ENCODE data around the gene SLC9A9. TPM values are rescaled to one million over a fixed set of nuclear protein-coding genes. Genes with fewer than 3 reads are reported as not detected.
"Not testable (repeated sequence)": the region's sequence is repeated elsewhere in the genome, so short reads cannot be mapped to it uniquely, and the experiment has no call there.

SLC9A9 gene
- total and polyA plus RNA-seq, 7 experiments from 2014 or later: 9.3 to 23.1 (median 16.6) TPM

- intact Hi-C loops (cut with micrococcal nuclease): loop anchor here (1.0 to 5.0 kb wide), 4 partner anchors 65 to 111 kb away; partner anchors contain the start of gene DIPK2A (in 1 of the 2)
These were observed 37.6 kb upstream of the SLC9A9 start for GRCh38 chr3:143885780-143886427.

DNA sequence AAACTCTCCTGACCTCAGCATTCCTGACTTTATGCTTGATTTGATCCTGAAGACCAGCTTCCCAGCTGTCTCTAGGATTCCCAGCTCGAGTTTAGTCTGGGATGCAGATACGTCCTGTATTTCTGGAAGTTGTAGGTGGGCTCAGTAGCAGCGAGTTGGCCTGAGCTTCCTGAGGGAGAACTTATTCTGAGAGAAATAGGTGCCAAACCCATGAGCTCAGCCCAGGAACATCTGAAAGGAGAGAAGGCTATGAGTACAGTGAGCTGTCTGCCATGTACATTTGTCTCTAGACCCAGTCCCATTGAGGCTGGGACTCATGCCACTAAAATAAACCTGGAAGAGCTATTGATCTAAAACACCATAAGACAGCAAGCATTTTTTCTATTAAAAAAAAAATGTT, 36.6 kb upstream of the SLC9A9 start:
- intact Hi-C loops (cut with micrococcal nuclease): loop anchor here (1.0 to 5.0 kb wide), 3 partner anchors 66 to 110 kb away; partner anchors contain the start of gene DIPK2A (in 1 of the 2)
- no peaks in the 10 kb centered on the region for H3K4me1 ChIP-seq (ENCODE audit: control insufficient read depth in 2 of 2, insufficient read depth in 2 of 2, low read length in 2 of 2)
- no peak overlapping the region for H3K27ac Mint-ChIP-seq
- no peak overlapping the region for H3K27ac ChIP-seq (ENCODE audit: low read depth, low read length)
- H3K4me1 Mint-ChIP-seq: no peaks in the 10 kb centered on the region
- no peak overlapping the region for H3K4me3 Mint-ChIP-seq
- no peak for DNase-seq
- no peaks in the 10 kb centered on the region for H3K36me3 ChIP-seq (ENCODE audit: control insufficient read depth in 2 of 3, insufficient read depth in 3 of 3, low read length in 3 of 3)
- no peaks in the 10 kb centered on the region for H3K9me3 Mint-ChIP-seq
- ATAC-seq: no peak
- no peaks in the 10 kb centered on the region for H3K9me3 ChIP-seq (ENCODE audit: control insufficient read depth in 2 of 3, low read length in 3 of 3)
- ChIA-PET CTCF (interaction anchor here (0.6 to 2.7 kb wide), 8 partner anchors 9 to 1627 kb away, joined by 3 to 13 read pairs (median 4); no protein-coding TSS in a partner anchor), POLR2A (no interaction called here)
- peaks cover 0 to 20% (median 0%) of the 10 kb centered on the region in 5 donors for H3K27me3 Mint-ChIP-seq
- H3K27me3 ChIP-seq (ENCODE audit: control insufficient read depth in 2 of 2, insufficient read depth in 2 of 2, low read length in 2 of 2): no peaks in the 10 kb centered on the region
- no peaks in the 10 kb centered on the region for H3K36me3 Mint-ChIP-seq
- H3K4me3 ChIP-seq (ENCODE audit: low read length): no peak overlapping the region

More at GRCh38 chr3:143885780-143886427, 37.6 kb upstream of the SLC9A9 start:
- Mint-ChIP-seq H3K4me1 (no peaks in the 10 kb centered on the region), H3K27ac (no peak overlapping the region), H3K27me3 (peaks cover 0 to 20% (median 0%) of the 10 kb centered on the region in 5 donors), H3K36me3 (no peaks in the 10 kb centered on the region), H3K9me3 (no peaks in the 10 kb centered on the region), H3K4me3 (no peak overlapping the region)
- ChIA-PET POLR2A (no interaction called here), CTCF (interaction anchor here (1.2 to 2.7 kb wide), 4 partner anchors 8 to 67 kb away, joined by 3 to 13 read pairs (median 4); no protein-coding TSS in a partner anchor)
- DNase-seq (peak in 5 of 9 donors; percentile 12 to 30 (median 29)), ATAC-seq (peak; percentile 85)
- H3K4me1 ChIP-seq (ENCODE audit: control insufficient read depth in 2 of 2, insufficient read depth in 2 of 2, low read length in 2 of 2): no peaks in the 10 kb centered on the region
- H3K9me3 ChIP-seq (ENCODE audit: control insufficient read depth in 2 of 3, low read length in 3 of 3): no peaks in the 10 kb centered on the region
- no peaks in the 10 kb centered on the region for H3K36me3 ChIP-seq (ENCODE audit: control insufficient read depth in 2 of 3, insufficient read depth in 3 of 3, low read length in 3 of 3)
- H3K27me3 ChIP-seq (ENCODE audit: control insufficient read depth in 2 of 2, insufficient read depth in 2 of 2, low read length in 2 of 2): no peaks in the 10 kb centered on the region
- H3K4me3 ChIP-seq (ENCODE audit: low read length): no peak overlapping the region
- H3K27ac ChIP-seq (ENCODE audit: low read depth, low read length): no peak overlapping the region

DNA sequence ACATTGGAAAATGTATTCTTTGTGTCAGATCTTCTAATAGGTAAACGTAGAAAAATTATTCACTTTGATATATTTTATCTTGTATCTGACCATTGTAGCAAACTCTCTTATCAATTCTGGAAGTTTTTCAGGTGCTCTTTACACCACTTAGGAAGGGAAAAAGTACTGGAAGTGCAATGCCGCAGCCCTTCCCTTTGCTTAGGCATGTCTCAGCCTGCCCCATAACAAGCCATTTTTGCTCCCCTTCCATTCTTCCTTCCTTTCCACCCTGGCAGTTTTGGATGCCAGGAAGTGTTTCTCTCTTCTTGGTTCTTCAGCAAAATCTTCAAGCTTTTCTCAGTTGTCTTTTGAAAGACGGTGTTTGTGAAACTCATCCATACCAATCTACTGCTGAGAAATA, 34.9 kb upstream of the SLC9A9 start:
- ATAC-seq (no peak), DNase-seq (no peak)
- Mint-ChIP-seq H3K27me3 (peaks cover 0 to 17% (median 0%) of the 10 kb centered on the region in 5 donors), H3K27ac (no peak overlapping the region), H3K4me3 (no peak overlapping the region), H3K36me3 (no peaks in the 10 kb centered on the region), H3K9me3 (no peaks in the 10 kb centered on the region), H3K4me1 (no peaks in the 10 kb centered on the region)
- Histone ChIP-seq H3K27me3 (ENCODE audit: control insufficient read depth in 2 of 2, insufficient read depth in 2 of 2, low read length in 2 of 2) (no peaks in the 10 kb centered on the region), H3K27ac (ENCODE audit: low read depth, low read length) (no peak overlapping the region), H3K9me3 (ENCODE audit: control insufficient read depth in 2 of 3, low read length in 3 of 3) (no peaks in the 10 kb centered on the region), H3K4me3 (ENCODE audit: low read length) (no peak overlapping the region), H3K36me3 (ENCODE audit: control insufficient read depth in 2 of 3, insufficient read depth in 3 of 3, low read length in 3 of 3) (no peaks in the 10 kb centered on the region), H3K4me1 (ENCODE audit: control insufficient read depth in 2 of 2, insufficient read depth in 2 of 2, low read length in 2 of 2) (no peaks in the 10 kb centered on the region)
- intact Hi-C loops (cut with micrococcal nuclease): no loop called here
- ChIA-PET POLR2A (interaction anchor here (0.6 kb wide), 1 partner anchor 12 kb away, joined by 3 read pairs; no protein-coding TSS in a partner anchor), CTCF (interaction anchor here (2.7 kb wide), 1 partner anchor 11 kb away, joined by 13 read pairs; no protein-coding TSS in a partner anchor)

GRCh38 chr3:143881095-143881494, 32.8 kb upstream of the SLC9A9 start:
- H3K27me3 ChIP-seq (ENCODE audit: control insufficient read depth in 2 of 2, insufficient read depth in 2 of 2, low read length in 2 of 2): no peaks in the 10 kb centered on the region
- no peaks in the 10 kb centered on the region for H3K36me3 ChIP-seq (ENCODE audit: control insufficient read depth in 2 of 3, insufficient read depth in 3 of 3, low read length in 3 of 3)
- no peaks in the 10 kb centered on the region for H3K9me3 ChIP-seq (ENCODE audit: control insufficient read depth in 2 of 3, low read length in 3 of 3)
- CTCF ChIA-PET: no interaction called here
- no peaks in the 10 kb centered on the region for H3K4me1 ChIP-seq (ENCODE audit: control insufficient read depth in 2 of 2, insufficient read depth in 2 of 2, low read length in 2 of 2)
- ATAC-seq: peak; percentile 57
- H3K36me3 Mint-ChIP-seq: no peaks in the 10 kb centered on the region
- POLR2A ChIA-PET: no interaction called here
- H3K4me3 Mint-ChIP-seq: no peak overlapping the region
- H3K4me1 Mint-ChIP-seq: peaks cover 0 to 2% (median 0%) of the 10 kb centered on the region in 7 donors
- intact Hi-C loops (cut with micrococcal nuclease): no loop called here
- H3K27ac ChIP-seq (ENCODE audit: low read depth, low read length): no peak overlapping the region
- H3K27me3 Mint-ChIP-seq: peaks cover 0 to 18% (median 3%) of the 10 kb centered on the region in 5 donors
- no peak overlapping the region for H3K4me3 ChIP-seq (ENCODE audit: low read length)
- H3K9me3 Mint-ChIP-seq: no peaks in the 10 kb centered on the region
- no peak for DNase-seq
- peak overlapping the region in 1 of 9 donors; percentile 15 for H3K27ac Mint-ChIP-seq

- Mint-ChIP-seq H3K4me1 (peaks cover 0 to 11% (median 2%) of the 10 kb centered on the region in 7 donors), H3K4me3 (no peak overlapping the region), H3K36me3 (no peaks in the 10 kb centered on the region), H3K27ac (no peak overlapping the region), H3K9me3 (no peaks in the 10 kb centered on the region), H3K27me3 (peaks cover 0 to 7% (median 3%) of the 10 kb centered on the region in 5 donors)
- no peak for ATAC-seq
- CTCF ChIA-PET: interaction anchor here (0.7 kb wide), 1 partner anchor 15 kb away, joined by 3 read pairs; no protein-coding TSS in a partner anchor
- Histone ChIP-seq H3K9me3 (ENCODE audit: control insufficient read depth in 2 of 3, low read length in 3 of 3) (no peaks in the 10 kb centered on the region), H3K4me3 (ENCODE audit: low read length) (no peak overlapping the region), H3K27ac (ENCODE audit: low read depth, low read length) (no peak overlapping the region), H3K4me1 (ENCODE audit: control insufficient read depth in 2 of 2, insufficient read depth in 2 of 2, low read length in 2 of 2) (no peaks in the 10 kb centered on the region), H3K27me3 (ENCODE audit: control insufficient read depth in 2 of 2, insufficient read depth in 2 of 2, low read length in 2 of 2) (no peaks in the 10 kb centered on the region), H3K36me3 (ENCODE audit: control insufficient read depth in 2 of 3, insufficient read depth in 3 of 3, low read length in 3 of 3) (no peaks in the 10 kb centered on the region)
- no peak for DNase-seq
- intact Hi-C loops (cut with micrococcal nuclease): no loop called here
- POLR2A ChIA-PET: no interaction called here
These were observed 27.3 kb upstream of the SLC9A9 start for GRCh38 chr3:143875546-143875945.

GRCh38 chr3:143873553-143873952, 25.3 kb upstream of the SLC9A9 start:
- ATAC-seq; CTCF ChIA-PET; H3K4me1 ChIP-seq (ENCODE audit: control insufficient read depth in 2 of 2, insufficient read depth in 2 of 2, low read length in 2 of 2); intact Hi-C loops (cut with micrococcal nuclease); H3K27ac ChIP-seq (ENCODE audit: low read depth, low read length); H3K9me3 ChIP-seq (ENCODE audit: control insufficient read depth in 2 of 3, low read length in 3 of 3); H3K4me3 Mint-ChIP-seq; H3K9me3 Mint-ChIP-seq; POLR2A ChIA-PET; H3K36me3 ChIP-seq (ENCODE audit: control insufficient read depth in 2 of 3, insufficient read depth in 3 of 3, low read length in 3 of 3); H3K27me3 ChIP-seq (ENCODE audit: control insufficient read depth in 2 of 2, insufficient read depth in 2 of 2, low read length in 2 of 2); H3K4me3 ChIP-seq (ENCODE audit: low read length); DNase-seq; H3K27ac Mint-ChIP-seq; H3K36me3 Mint-ChIP-seq: not testable (repeated sequence)
- Mint-ChIP-seq H3K27me3 (peaks cover 0 to 14% (median 11%) of the 10 kb centered on the region in 5 donors), H3K4me1 (peaks cover 0 to 11% (median 2%) of the 10 kb centered on the region in 7 donors)
